ENCODE data around the gene SMARCB1.

Gene SMARCB1

DNA sequence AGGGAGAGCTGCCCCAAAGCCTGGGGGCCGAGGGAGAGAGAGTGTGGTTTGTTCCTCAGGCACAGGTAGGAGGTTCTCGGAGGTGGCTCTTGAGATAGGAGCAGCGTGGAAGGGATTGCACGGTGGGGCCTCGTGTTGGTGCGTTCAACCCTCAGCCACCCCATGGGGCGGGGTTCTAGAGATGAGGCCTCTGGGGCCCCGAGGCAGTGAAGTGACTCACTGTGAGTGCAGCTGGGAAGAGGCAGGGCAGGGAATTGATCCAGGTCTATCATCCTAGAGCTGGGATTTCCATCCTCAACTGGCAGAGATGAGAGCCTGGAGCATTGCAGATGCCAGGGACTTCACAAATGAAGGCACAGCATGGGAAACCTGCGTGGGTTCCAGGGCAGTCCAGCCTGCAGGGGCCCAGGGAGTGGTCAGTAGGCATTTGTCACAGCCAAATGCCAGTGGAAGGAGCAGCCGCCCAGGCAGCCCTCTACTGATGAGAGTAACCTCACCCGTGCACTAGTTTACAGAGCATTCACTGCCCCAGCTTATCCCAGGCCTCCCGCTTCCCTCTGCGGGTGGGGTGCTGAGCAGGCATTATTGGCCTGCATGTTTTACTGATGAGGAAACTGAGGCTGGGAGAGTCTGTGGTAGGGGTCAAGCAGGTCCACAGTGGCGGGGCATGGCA lies 5.1 kb upstream of the SMARCB1 start:
- Histone ChIP-seq H3K79me2 (no peaks in the 10 kb centered on the region), H3K27ac (no peak overlapping the region), H3K9me3 (ENCODE audit: control insufficient read depth, low read length) (no peaks in the 10 kb centered on the region), H3K9ac (no peak overlapping the region), H3K4me2 (ENCODE audit: low read length) (no peak overlapping the region), H3K36me3 (ENCODE audit: control insufficient read depth, insufficient read depth, low read length) (no peaks in the 10 kb centered on the region), H3K4me3 (ENCODE audit: low read depth, low read length) (no peak overlapping the region), H2AFZ (no peak overlapping the region), H3K4me1 (no peaks in the 10 kb centered on the region), H3K27me3 (ENCODE audit: control insufficient read depth, insufficient read depth, low read length) (no peaks in the 10 kb centered on the region)
- TF ChIP-seq, protein P1, sequence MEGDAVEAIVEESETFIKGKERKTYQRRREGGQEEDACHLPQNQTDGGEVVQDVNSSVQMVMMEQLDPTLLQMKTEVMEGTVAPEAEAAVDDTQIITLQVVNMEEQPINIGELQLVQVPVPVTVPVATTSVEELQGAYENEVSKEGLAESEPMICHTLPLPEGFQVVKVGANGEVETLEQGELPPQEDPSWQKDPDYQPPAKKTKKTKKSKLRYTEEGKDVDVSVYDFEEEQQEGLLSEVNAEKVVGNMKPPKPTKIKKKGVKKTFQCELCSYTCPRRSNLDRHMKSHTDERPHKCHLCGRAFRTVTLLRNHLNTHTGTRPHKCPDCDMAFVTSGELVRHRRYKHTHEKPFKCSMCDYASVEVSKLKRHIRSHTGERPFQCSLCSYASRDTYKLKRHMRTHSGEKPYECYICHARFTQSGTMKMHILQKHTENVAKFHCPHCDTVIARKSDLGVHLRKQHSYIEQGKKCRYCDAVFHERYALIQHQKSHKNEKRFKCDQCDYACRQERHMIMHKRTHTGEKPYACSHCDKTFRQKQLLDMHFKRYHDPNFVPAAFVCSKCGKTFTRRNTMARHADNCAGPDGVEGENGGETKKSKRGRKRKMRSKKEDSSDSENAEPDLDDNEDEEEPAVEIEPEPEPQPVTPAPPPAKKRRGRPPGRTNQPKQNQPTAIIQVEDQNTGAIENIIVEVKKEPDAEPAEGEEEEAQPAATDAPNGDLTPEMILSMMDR (IDR thresholded peaks at IDR 0.05) = no peak

DNA sequence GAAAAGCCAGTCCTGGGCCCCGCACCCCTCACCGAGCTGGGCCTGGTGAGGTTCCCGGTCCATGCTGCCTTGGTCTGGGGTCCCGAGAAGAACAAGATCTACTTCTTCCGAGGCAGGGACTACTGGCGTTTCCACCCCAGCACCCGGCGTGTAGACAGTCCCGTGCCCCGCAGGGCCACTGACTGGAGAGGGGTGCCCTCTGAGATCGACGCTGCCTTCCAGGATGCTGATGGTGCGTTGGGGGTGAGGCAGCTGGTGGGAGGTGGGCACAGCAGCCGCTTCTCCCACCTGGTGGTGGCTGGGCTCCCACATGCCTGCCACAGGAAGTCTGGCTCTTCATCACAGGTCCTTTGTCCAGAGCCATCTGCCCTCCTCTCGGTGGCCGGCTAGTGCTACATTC lies 4.5 kb upstream of the SMARCB1 start:
- Histone ChIP-seq H3K79me2 (no peaks in the 10 kb centered on the region), H3K36me3 (ENCODE audit: control insufficient read depth, insufficient read depth, low read length) (no peaks in the 10 kb centered on the region), H3K9me3 (ENCODE audit: control insufficient read depth, low read length) (no peaks in the 10 kb centered on the region), H3K4me3 (ENCODE audit: low read depth, low read length) (no peak overlapping the region), H3K27ac (no peak overlapping the region), H3K9ac (no peak overlapping the region), H3K4me2 (ENCODE audit: low read length) (no peak overlapping the region), H3K27me3 (ENCODE audit: control insufficient read depth, insufficient read depth, low read length) (no peaks in the 10 kb centered on the region), H3K4me1 (no peaks in the 10 kb centered on the region), H2AFZ (no peak overlapping the region)
- TF ChIP-seq, protein P1 (IDR thresholded peaks at IDR 0.05) = no peak

DNA sequence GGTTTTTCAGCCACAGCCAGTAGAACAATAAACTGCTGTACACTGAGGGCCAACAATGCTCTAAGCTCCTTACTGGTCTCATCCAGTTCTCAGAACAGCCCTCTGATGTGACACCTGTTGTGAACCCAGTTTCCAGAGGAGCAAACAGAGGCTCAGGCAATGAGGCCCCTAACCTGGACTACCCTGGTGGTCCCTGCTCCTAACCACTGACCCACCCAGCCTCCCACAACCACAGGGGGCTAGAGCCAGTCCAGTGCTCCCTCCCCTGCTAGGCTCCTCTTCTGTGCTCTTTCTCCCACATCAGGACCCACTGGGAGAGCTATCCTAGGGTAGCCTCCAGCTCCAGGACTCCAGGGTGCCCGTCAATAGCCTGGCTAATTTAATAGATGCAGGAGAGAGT lies 4.1 kb upstream of the SMARCB1 start:
- H3K9ac ChIP-seq = no peak overlapping the region
- H2AFZ ChIP-seq = no peak overlapping the region
- H3K36me3 ChIP-seq (ENCODE audit: control insufficient read depth, insufficient read depth, low read length) = no peaks in the 10 kb centered on the region
- no peaks in the 10 kb centered on the region for H3K27me3 ChIP-seq (ENCODE audit: control insufficient read depth, insufficient read depth, low read length)
- no peak overlapping the region for H3K27ac ChIP-seq
- H3K4me2 ChIP-seq (ENCODE audit: low read length) = no peak overlapping the region
- no peak overlapping the region for H3K4me3 ChIP-seq (ENCODE audit: low read depth, low read length)
- no peaks in the 10 kb centered on the region for H3K79me2 ChIP-seq
- no peaks in the 10 kb centered on the region for H3K9me3 ChIP-seq (ENCODE audit: control insufficient read depth, low read length)
- no peaks in the 10 kb centered on the region for H3K4me1 ChIP-seq
- TF ChIP-seq, protein P1 (IDR thresholded peaks at IDR 0.05) = no peak

DNA sequence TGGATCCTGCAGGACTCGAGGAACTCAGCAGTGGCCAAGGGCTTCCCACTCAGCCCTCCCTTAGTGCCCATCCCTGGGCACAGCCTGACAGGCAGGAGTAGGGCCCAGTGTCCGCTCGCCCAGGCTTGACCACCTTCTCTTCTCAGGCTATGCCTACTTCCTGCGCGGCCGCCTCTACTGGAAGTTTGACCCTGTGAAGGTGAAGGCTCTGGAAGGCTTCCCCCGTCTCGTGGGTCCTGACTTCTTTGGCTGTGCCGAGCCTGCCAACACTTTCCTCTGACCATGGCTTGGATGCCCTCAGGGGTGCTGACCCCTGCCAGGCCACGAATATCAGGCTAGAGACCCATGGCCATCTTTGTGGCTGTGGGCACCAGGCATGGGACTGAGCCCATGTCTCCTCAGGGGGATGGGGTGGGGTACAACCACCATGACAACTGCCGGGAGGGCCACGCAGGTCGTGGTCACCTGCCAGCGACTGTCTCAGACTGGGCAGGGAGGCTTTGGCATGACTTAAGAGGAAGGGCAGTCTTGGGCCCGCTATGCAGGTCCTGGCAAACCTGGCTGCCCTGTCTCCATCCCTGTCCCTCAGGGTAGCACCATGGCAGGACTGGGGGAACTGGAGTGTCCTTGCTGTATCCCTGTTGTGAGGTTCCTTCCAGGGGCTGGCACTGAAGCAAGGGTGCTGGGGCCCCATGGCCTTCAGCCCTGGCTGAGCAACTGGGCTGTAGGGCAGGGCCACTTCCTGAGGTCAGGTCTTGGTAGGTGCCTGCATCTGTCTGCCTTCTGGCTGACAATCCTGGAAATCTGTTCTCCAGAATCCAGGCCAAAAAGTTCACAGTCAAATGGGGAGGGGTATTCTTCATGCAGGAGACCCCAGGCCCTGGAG lies 3.3 kb upstream of the SMARCB1 start:
- peaks cover 3% of the 10 kb centered on the region for H3K4me1 ChIP-seq
- peaks cover 3% of the 10 kb centered on the region for H3K79me2 ChIP-seq
- no peaks in the 10 kb centered on the region for H3K36me3 ChIP-seq (ENCODE audit: control insufficient read depth, insufficient read depth, low read length)
- no peak overlapping the region for H2AFZ ChIP-seq
- no peak overlapping the region for H3K9ac ChIP-seq
- H3K4me2 ChIP-seq (ENCODE audit: low read length) = no peak overlapping the region
- TF ChIP-seq, protein P1 (IDR thresholded peaks at IDR 0.05) = no peak
- no peak overlapping the region for H3K4me3 ChIP-seq (ENCODE audit: low read depth, low read length)
- H3K27ac ChIP-seq = no peak overlapping the region
- H3K27me3 ChIP-seq (ENCODE audit: control insufficient read depth, insufficient read depth, low read length) = no peaks in the 10 kb centered on the region
- no peaks in the 10 kb centered on the region for H3K9me3 ChIP-seq (ENCODE audit: control insufficient read depth, low read length)
